Measurements from ENCODE around the gene GEMIN8. TPM values are rescaled to one million over a fixed set of nuclear protein-coding genes. Genes with fewer than 3 reads are reported as not detected.

The GEMIN8 gene
- total and polyA plus RNA-seq, 2 of the 8 experiments (the other 6 are each of a cell fraction or from before 2014, with no cell fraction given): 18.2 to 31.4 TPM

- no peak for TF ChIP-seq CHD7 (IDR thresholded peaks at IDR 0.05; ENCODE audit: insufficient replicate concordance, low read length)
Measured at GRCh38 chrX:14022019-14022418, 7.7 kb downstream of the GEMIN8 start (continued).

All from H1 (cell line).